Measurements from ENCODE around the gene GNA12.

Gene GNA12

GRCh38 chr7:2691011-2691707, 152.9 kb downstream of the GNA12 start:
- H3K4me2 ChIP-seq (ENCODE audit: low read length) = no peak overlapping the region

DNA sequence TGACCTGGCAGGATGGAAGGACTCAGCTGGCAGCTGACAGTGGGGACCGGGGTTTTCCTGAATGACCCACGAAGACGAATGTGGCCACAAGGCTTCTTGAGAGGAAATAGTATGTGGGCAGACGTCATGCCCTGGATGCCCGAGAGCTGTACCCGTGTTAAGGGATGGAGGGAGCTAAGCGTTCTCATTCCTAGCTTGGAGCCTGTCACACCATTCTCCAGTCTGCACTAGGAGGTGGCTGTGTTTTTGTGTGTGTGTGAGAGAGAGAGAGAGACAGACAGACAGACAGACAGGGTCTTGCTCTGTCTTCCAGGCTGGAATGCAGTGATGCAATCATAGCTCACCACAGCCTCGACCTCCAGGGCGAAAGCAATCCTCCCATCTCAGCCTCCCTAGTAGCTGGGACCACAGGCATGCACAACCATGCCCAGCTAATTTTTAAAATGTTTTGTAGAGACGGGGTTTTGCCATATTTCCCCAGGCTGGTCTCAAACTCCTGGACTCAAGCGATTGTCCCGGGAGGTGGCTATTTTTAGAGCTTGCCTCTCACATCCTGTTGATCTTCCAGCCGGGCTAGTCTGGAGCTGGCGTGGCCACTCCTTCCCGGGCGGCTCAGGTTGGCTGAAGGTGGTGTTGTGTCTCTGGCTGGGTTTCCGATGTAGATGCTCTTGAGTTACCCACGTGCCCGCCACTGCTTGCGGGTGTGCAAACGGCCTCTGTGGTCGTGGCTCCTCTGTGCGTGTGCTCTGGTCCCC, 154.0 kb downstream of the GNA12 start:
- Histone ChIP-seq H3K36me3 (ENCODE audit: control insufficient read depth, low read length) (no peaks in the 10 kb centered on the region), H3K4me1 (ENCODE audit: control insufficient read depth, low read length) (peaks cover 32% of the 10 kb centered on the region), H3K9me2 (replicated peaks; ENCODE audit: control insufficient read depth, low read length) (no peaks in the 10 kb centered on the region), H3K27me3 (ENCODE audit: control insufficient read depth, low read length) (peaks cover 44% of the 10 kb centered on the region), H3K4me3 (ENCODE audit: low read length) (no peak overlapping the region), H3K9me3 (ENCODE audit: control insufficient read depth, insufficient read depth, low read length) (no peaks in the 10 kb centered on the region), H3K79me2 (ENCODE audit: control insufficient read depth, low read length) (no peaks in the 10 kb centered on the region), H4K20me1 (ENCODE audit: control insufficient read depth, insufficient read depth, low read depth, low read length) (no peaks in the 10 kb centered on the region), H3K4me2 (ENCODE audit: low read length) (no peak overlapping the region), H3K27ac (ENCODE audit: low read depth, low read length) (no peak overlapping the region), H3F3A (ENCODE audit: control insufficient read depth, insufficient read depth) (no peaks in the 10 kb centered on the region)
- TF ChIP-seq, protein P1, sequence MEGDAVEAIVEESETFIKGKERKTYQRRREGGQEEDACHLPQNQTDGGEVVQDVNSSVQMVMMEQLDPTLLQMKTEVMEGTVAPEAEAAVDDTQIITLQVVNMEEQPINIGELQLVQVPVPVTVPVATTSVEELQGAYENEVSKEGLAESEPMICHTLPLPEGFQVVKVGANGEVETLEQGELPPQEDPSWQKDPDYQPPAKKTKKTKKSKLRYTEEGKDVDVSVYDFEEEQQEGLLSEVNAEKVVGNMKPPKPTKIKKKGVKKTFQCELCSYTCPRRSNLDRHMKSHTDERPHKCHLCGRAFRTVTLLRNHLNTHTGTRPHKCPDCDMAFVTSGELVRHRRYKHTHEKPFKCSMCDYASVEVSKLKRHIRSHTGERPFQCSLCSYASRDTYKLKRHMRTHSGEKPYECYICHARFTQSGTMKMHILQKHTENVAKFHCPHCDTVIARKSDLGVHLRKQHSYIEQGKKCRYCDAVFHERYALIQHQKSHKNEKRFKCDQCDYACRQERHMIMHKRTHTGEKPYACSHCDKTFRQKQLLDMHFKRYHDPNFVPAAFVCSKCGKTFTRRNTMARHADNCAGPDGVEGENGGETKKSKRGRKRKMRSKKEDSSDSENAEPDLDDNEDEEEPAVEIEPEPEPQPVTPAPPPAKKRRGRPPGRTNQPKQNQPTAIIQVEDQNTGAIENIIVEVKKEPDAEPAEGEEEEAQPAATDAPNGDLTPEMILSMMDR (IDR thresholded peaks at IDR 0.05; ENCODE audit: low read depth, low read length, poor library complexity, severe bottlenecking) = no peak
- no peak for TF ChIP-seq EZH2phosphoT487 (IDR thresholded peaks at IDR 0.05; ENCODE audit: borderline replicate concordance, low read length)

More at GRCh38 chr7:2691011-2691707, 152.9 kb downstream of the GNA12 start:
- Histone ChIP-seq H3K9me3 (ENCODE audit: control insufficient read depth, insufficient read depth, low read length) (no peaks in the 10 kb centered on the region), H3K79me2 (ENCODE audit: control insufficient read depth, low read length) (no peaks in the 10 kb centered on the region), H3K36me3 (ENCODE audit: control insufficient read depth, low read length) (no peaks in the 10 kb centered on the region), H3K4me3 (ENCODE audit: low read length) (no peak overlapping the region), H4K20me1 (ENCODE audit: control insufficient read depth, insufficient read depth, low read depth, low read length) (no peaks in the 10 kb centered on the region), H3K4me1 (ENCODE audit: control insufficient read depth, low read length) (peaks cover 42% of the 10 kb centered on the region), H3K9me2 (replicated peaks; ENCODE audit: control insufficient read depth, low read length) (no peaks in the 10 kb centered on the region), H3K27me3 (ENCODE audit: control insufficient read depth, low read length) (peaks cover 40% of the 10 kb centered on the region), H3K27ac (ENCODE audit: low read depth, low read length) (no peak overlapping the region), H3F3A (ENCODE audit: control insufficient read depth, insufficient read depth) (no peaks in the 10 kb centered on the region)
- TF ChIP-seq, protein P1 (IDR thresholded peaks at IDR 0.05; ENCODE audit: low read depth, low read length, poor library complexity, severe bottlenecking) = no peak
- no peak for TF ChIP-seq EZH2phosphoT487 (IDR thresholded peaks at IDR 0.05; ENCODE audit: borderline replicate concordance, low read length)

GRCh38 chr7:2689343-2689847, 154.7 kb downstream of the GNA12 start:
- H3K4me3 ChIP-seq (ENCODE audit: low read length) = no peak overlapping the region
- no peaks in the 10 kb centered on the region for H4K20me1 ChIP-seq (ENCODE audit: control insufficient read depth, insufficient read depth, low read depth, low read length)
- H3K27ac ChIP-seq (ENCODE audit: low read depth, low read length) = no peak overlapping the region
- H3F3A ChIP-seq (ENCODE audit: control insufficient read depth, insufficient read depth) = no peaks in the 10 kb centered on the region
- H3K36me3 ChIP-seq (ENCODE audit: control insufficient read depth, low read length) = no peaks in the 10 kb centered on the region
- peaks cover 44% of the 10 kb centered on the region for H3K27me3 ChIP-seq (ENCODE audit: control insufficient read depth, low read length)
- no peaks in the 10 kb centered on the region for H3K79me2 ChIP-seq (ENCODE audit: control insufficient read depth, low read length)
- H3K9me2 ChIP-seq (replicated peaks; ENCODE audit: control insufficient read depth, low read length) = no peaks in the 10 kb centered on the region
- TF ChIP-seq EZH2phosphoT487 (IDR thresholded peaks at IDR 0.05; ENCODE audit: borderline replicate concordance, low read length) = no peak
- TF ChIP-seq, protein P1 (IDR thresholded peaks at IDR 0.05; ENCODE audit: low read depth, low read length, poor library complexity, severe bottlenecking) = no peak
- H3K4me1 ChIP-seq (ENCODE audit: control insufficient read depth, low read length) = peaks cover 28% of the 10 kb centered on the region
- no peak overlapping the region for H3K4me2 ChIP-seq (ENCODE audit: low read length)
- no peaks in the 10 kb centered on the region for H3K9me3 ChIP-seq (ENCODE audit: control insufficient read depth, insufficient read depth, low read length)
